Hematopoietic multipotent progenitor cell (in vitro differentiated cells): ENCODE measurements around the gene ZNF512. TPM values are rescaled to one million over a fixed set of nuclear protein-coding genes. Genes with fewer than 3 reads are reported as not detected.

ENCODE experiments used
- small RNA-seq: library from RNA; depleted of rRNA; stranded (forward); fragments of <200 nt; gene quantifications from one replicate; pipeline ENCODE3, GENCODE V24; 2012
- total RNA-seq: library from RNA; depleted of rRNA; stranded (reverse); fragments of >200 nt; gene quantifications from one replicate; pipeline ENCODE4 v1.2.3, GENCODE V29; 2012

ZNF512 gene
- total RNA-seq, 1 donor = 24.2 TPM

Small RNA genes lying within 50 kb of the gene (small RNA-seq; reads per million reads assigned to genes)
- gene RF00340 = not detected

Other genes with a start within 250 kb of the ZNF512 start
- 43.4 TPM for gene GTF3C2, start 226.3 kb upstream of the ZNF512 start, total RNA-seq
- 27.2 TPM for gene EIF2B4, start 212.7 kb upstream of the ZNF512 start, total RNA-seq
- gene SNX17, start 212.4 kb upstream of the ZNF512 start, total RNA-seq = 130 TPM
- 17.0 TPM for gene ZNF513, start 202.3 kb upstream of the ZNF512 start, total RNA-seq
- gene PPM1G, start 173.5 kb upstream of the ZNF512 start, total RNA-seq = 66.2 TPM
- gene NRBP1, start 154.4 kb upstream of the ZNF512 start, total RNA-seq = 49.8 TPM
- 2.2 TPM for gene KRTCAP3, start 140.7 kb upstream of the ZNF512 start, total RNA-seq
- 38.8 TPM for gene IFT172, start 93.3 kb upstream of the ZNF512 start, total RNA-seq
- gene FNDC4, start 87.8 kb upstream of the ZNF512 start, total RNA-seq = 0.27 TPM
- gene GCKR, start 86.2 kb upstream of the ZNF512 start, total RNA-seq = under 0.01 TPM
- gene CCDC121, start 46.0 kb downstream of the ZNF512 start, total RNA-seq = 1.9 TPM
- gene GPN1, start 46.0 kb downstream of the ZNF512 start, total RNA-seq = 31.0 TPM
- 70.0 TPM for gene SUPT7L, start 80.6 kb downstream of the ZNF512 start, total RNA-seq
- gene SLC4A1AP, start 80.8 kb downstream of the ZNF512 start, total RNA-seq = 15.9 TPM
- gene MRPL33, start 188.7 kb downstream of the ZNF512 start, total RNA-seq = 9.2 TPM